SK-N-SH treated with all-trans-retinoic acid at 6 μM for 48 hours (cell line): Measurements from ENCODE around the gene MYEOV.

Source experiments
- ARNTL ChIP-seq: fragments of 450-650 bp; formaldehyde crosslinking; IDR thresholded peaks from 2 replicates; pipeline ENCODE4 v1.5.0; 2020; ENCODE audit warnings: low read depth, mild to moderate bottlenecking, moderate library complexity, borderline replicate concordance
- CSDC2 ChIP-seq: fragments of 250-450 bp; sonication (Bioruptor Pico); IDR thresholded peaks from 2 replicates; pipeline ENCODE4 v1.5.0; 2020; ENCODE audit warnings: mild to moderate bottlenecking, moderate library complexity
- GLIS3 ChIP-seq: fragments of 250-450 bp; sonication (Bioruptor Pico); IDR thresholded peaks from 2 replicates; pipeline ENCODE4 v1.5.0; 2020; ENCODE audit warnings: mild to moderate bottlenecking, moderate library complexity
- ISL1 ChIP-seq: fragments of 250-450 bp; sonication (Bioruptor Pico); IDR thresholded peaks from 2 replicates; pipeline ENCODE4 v2.1.2; 2022; ENCODE audit warnings: mild to moderate bottlenecking, moderate library complexity
- RARB ChIP-seq: fragments of 250-450 bp; sonication (Bioruptor Pico); IDR thresholded peaks from 2 replicates; pipeline ENCODE4 v1.8.0; 2021; ENCODE audit warnings: mild to moderate bottlenecking, moderate library complexity
- SNAI2 ChIP-seq: fragments of 250-450 bp; sonication (Bioruptor Pico); IDR thresholded peaks from 2 replicates; pipeline ENCODE4 v1.5.0; 2020; ENCODE audit warnings: mild to moderate bottlenecking, moderate library complexity
- ZC3H10 ChIP-seq: fragments of 250-450 bp; sonication (Bioruptor Pico); IDR thresholded peaks from 2 replicates; pipeline ENCODE4 v1.5.1; 2021; ENCODE audit warnings: mild to moderate bottlenecking, moderate library complexity
- ZFP3 ChIP-seq: fragments of 250-450 bp; sonication (Bioruptor Pico); IDR thresholded peaks from 2 replicates; pipeline ENCODE4 v1.5.0; 2020; ENCODE audit warnings: mild to moderate bottlenecking, moderate library complexity
- ZFP30 ChIP-seq: fragments of 450-650 bp; formaldehyde crosslinking; IDR thresholded peaks from 2 replicates; pipeline ENCODE4 v1.5.0; 2022; ENCODE audit warnings: mild to moderate bottlenecking, moderate library complexity
- ZNF70 ChIP-seq: fragments of 450-650 bp; formaldehyde crosslinking; IDR thresholded peaks from 2 replicates; pipeline ENCODE4 v1.5.0; 2020; ENCODE audit warnings: mild to moderate bottlenecking, moderate library complexity
- TF ChIP-seq, protein P1 (sequence below): fragments of 250-450 bp; sonication (Bioruptor Pico); IDR thresholded peaks from 2 replicates; pipeline ENCODE4 v1.5.0; 2020; ENCODE audit warnings: mild to moderate bottlenecking, moderate library complexity
- TF ChIP-seq, protein P2 (sequence below): fragments of 250-450 bp; sonication (Bioruptor Pico); IDR thresholded peaks from 2 replicates; pipeline ENCODE4 v1.8.0; 2020; ENCODE audit warnings: mild to moderate bottlenecking, moderate library complexity, borderline replicate concordance
- TF ChIP-seq, protein P3 (sequence below): fragments of 250-450 bp; sonication (Bioruptor Pico); IDR thresholded peaks from 2 replicates; pipeline ENCODE4 v1.5.1; 2020; ENCODE audit warnings: low read depth, mild to moderate bottlenecking, moderate library complexity

GRCh38 chr11:69320326-69320725 is 26.4 kb downstream of the MYEOV start:
- TF ChIP-seq CSDC2 (CRISPR knock-in tag) = no peak
- TF ChIP-seq SNAI2 (CRISPR knock-in tag) = no peak
- TF ChIP-seq ZFP30 = no peak
- TF ChIP-seq, protein P1, sequence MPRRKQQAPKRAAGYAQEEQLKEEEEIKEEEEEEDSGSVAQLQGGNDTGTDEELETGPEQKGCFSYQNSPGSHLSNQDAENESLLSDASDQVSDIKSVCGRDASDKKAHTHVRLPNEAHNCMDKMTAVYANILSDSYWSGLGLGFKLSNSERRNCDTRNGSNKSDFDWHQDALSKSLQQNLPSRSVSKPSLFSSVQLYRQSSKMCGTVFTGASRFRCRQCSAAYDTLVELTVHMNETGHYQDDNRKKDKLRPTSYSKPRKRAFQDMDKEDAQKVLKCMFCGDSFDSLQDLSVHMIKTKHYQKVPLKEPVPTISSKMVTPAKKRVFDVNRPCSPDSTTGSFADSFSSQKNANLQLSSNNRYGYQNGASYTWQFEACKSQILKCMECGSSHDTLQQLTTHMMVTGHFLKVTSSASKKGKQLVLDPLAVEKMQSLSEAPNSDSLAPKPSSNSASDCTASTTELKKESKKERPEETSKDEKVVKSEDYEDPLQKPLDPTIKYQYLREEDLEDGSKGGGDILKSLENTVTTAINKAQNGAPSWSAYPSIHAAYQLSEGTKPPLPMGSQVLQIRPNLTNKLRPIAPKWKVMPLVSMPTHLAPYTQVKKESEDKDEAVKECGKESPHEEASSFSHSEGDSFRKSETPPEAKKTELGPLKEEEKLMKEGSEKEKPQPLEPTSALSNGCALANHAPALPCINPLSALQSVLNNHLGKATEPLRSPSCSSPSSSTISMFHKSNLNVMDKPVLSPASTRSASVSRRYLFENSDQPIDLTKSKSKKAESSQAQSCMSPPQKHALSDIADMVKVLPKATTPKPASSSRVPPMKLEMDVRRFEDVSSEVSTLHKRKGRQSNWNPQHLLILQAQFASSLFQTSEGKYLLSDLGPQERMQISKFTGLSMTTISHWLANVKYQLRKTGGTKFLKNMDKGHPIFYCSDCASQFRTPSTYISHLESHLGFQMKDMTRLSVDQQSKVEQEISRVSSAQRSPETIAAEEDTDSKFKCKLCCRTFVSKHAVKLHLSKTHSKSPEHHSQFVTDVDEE (CRISPR knock-in tag) = no peak
- TF ChIP-seq, protein P2, sequence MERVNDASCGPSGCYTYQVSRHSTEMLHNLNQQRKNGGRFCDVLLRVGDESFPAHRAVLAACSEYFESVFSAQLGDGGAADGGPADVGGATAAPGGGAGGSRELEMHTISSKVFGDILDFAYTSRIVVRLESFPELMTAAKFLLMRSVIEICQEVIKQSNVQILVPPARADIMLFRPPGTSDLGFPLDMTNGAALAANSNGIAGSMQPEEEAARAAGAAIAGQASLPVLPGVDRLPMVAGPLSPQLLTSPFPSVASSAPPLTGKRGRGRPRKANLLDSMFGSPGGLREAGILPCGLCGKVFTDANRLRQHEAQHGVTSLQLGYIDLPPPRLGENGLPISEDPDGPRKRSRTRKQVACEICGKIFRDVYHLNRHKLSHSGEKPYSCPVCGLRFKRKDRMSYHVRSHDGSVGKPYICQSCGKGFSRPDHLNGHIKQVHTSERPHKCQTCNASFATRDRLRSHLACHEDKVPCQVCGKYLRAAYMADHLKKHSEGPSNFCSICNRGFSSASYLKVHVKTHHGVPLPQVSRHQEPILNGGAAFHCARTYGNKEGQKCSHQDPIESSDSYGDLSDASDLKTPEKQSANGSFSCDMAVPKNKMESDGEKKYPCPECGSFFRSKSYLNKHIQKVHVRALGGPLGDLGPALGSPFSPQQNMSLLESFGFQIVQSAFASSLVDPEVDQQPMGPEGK = no peak
- no peak for TF ChIP-seq ZFP3 (CRISPR knock-in tag)
- TF ChIP-seq GLIS3 (CRISPR knock-in tag) = no peak
- no peak for TF ChIP-seq ISL1 (CRISPR knock-in tag)
- TF ChIP-seq RARB = no peak
- TF ChIP-seq ZC3H10 (CRISPR knock-in tag) = no peak
- no peak for TF ChIP-seq ARNTL (CRISPR knock-in tag)
- TF ChIP-seq, protein P3, sequence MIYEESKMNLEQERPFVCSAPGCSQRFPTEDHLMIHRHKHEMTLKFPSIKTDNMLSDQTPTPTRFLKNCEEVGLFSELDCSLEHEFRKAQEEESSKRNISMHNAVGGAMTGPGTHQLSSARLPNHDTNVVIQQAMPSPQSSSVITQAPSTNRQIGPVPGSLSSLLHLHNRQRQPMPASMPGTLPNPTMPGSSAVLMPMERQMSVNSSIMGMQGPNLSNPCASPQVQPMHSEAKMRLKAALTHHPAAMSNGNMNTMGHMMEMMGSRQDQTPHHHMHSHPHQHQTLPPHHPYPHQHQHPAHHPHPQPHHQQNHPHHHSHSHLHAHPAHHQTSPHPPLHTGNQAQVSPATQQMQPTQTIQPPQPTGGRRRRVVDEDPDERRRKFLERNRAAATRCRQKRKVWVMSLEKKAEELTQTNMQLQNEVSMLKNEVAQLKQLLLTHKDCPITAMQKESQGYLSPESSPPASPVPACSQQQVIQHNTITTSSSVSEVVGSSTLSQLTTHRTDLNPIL (CRISPR knock-in tag) = no peak
- TF ChIP-seq ZNF70 = no peak
